WTC11 (cell line): ENCODE data around the gene MBTPS2.

Source experiments
- CTCF ChIP-seq: fragments of 200-600 bp; IDR thresholded peaks from 2 replicates; pipeline ENCODE4 v1.8.0; 2022; ENCODE audit warnings: antibody characterized with exemption
- HMGXB4 ChIP-seq: sonication (generic); formaldehyde crosslinking; IDR thresholded peaks from 2 replicates; pipeline ENCODE4 v1.8.1; 2023; ENCODE audit warnings: mild to moderate bottlenecking, moderate library complexity, missing genetic modification reagents
- MLX ChIP-seq: sonication (generic); formaldehyde crosslinking; IDR thresholded peaks from 2 replicates; pipeline ENCODE4 v1.8.1; 2023; ENCODE audit warnings: mild to moderate bottlenecking, missing genetic modification reagents, moderate library complexity
- NR3C1 ChIP-seq: sonication (generic); formaldehyde crosslinking; conservative IDR thresholded peaks from 2 replicates; pipeline ENCODE4 v1.8.1; 2023; ENCODE audit warnings: low read depth, mild to moderate bottlenecking, missing genetic modification reagents
- TEAD4 ChIP-seq: sonication (generic); formaldehyde crosslinking; IDR thresholded peaks from 2 replicates; pipeline ENCODE4 v1.8.0; 2022; ENCODE audit warnings: mild to moderate bottlenecking, missing genetic modification reagents

- TF ChIP-seq MLX (CRISPR knock-in tag) (no peak), HMGXB4 (CRISPR knock-in tag) (no peak), CTCF (no peak), TEAD4 (no peak), NR3C1 (CRISPR knock-in tag) (no peak)
These were observed 65.9 kb downstream of the MBTPS2 start for GRCh38 chrX:21905313-21905712.
